HG03095 (cell line): ENCODE results near the gene AGTPBP1.
A peak's percentile ranks its signal among the peaks of the same experiment; 100 is the strongest.
"Not testable (repeated sequence)": the region's sequence is repeated elsewhere in the genome, so short reads cannot be mapped to it uniquely, and the experiment has no call there.

Source experiments
- ATAC-seq: cut with Tn5 transposase; IDR thresholded peaks from one replicate; pipeline ENCODE4 v1.9.1; 2021; ENCODE audit warnings: moderate library complexity; ENCODE audit not compliant: unreplicated experiment

Gene AGTPBP1

GRCh38 chr9:85741875-85742596 lies at the start of gene AGTPBP1:
AGTPBP1 (minus strand) TSS chr9:85741954; CDS start chr9:85712533, 29,421 bp downstream.
- ATAC-seq: peak; percentile 81

- not testable (repeated sequence) for ATAC-seq
Measured at GRCh38 chr9:85786116-85786515, 44.4 kb upstream of the AGTPBP1 start.

GRCh38 chr9:85773844-85774243 lies 32.1 kb upstream of the AGTPBP1 start:
- ATAC-seq: not testable (repeated sequence)

GRCh38 chr9:85761802-85762201 lies 20.0 kb upstream of the AGTPBP1 start:
- ATAC-seq: not testable (repeated sequence)

GRCh38 chr9:85757716-85758115 lies 16.0 kb upstream of the AGTPBP1 start:
- ATAC-seq: not testable (repeated sequence)

- ATAC-seq: not testable (repeated sequence)
Measured at GRCh38 chr9:85756216-85756615, 14.5 kb upstream of the AGTPBP1 start.

GRCh38 chr9:85746309-85746708 lies 4.6 kb upstream of the AGTPBP1 start:
- ATAC-seq: no peak

- ATAC-seq: no peak
Measured at GRCh38 chr9:85745203-85745602, 3.4 kb upstream of the AGTPBP1 start.

GRCh38 chr9:85744480-85744879 lies 2.7 kb upstream of the AGTPBP1 start:
- no peak for ATAC-seq

- no peak for ATAC-seq
Measured at GRCh38 chr9:85743275-85744128, 1.7 kb upstream of the AGTPBP1 start.

GRCh38 chr9:85742597-85742936 lies 813 bp upstream of the AGTPBP1 start:
- no peak for ATAC-seq

GRCh38 chr9:85741095-85741874 lies 469 bp downstream of the AGTPBP1 start:
- peak; percentile 38 for ATAC-seq

GRCh38 chr9:85740787-85741094 lies 1.0 kb downstream of the AGTPBP1 start:
- no peak for ATAC-seq

- no peak for ATAC-seq
Measured at GRCh38 chr9:85738509-85738908, 3.2 kb downstream of the AGTPBP1 start.

GRCh38 chr9:85737671-85738070 lies 4.1 kb downstream of the AGTPBP1 start:
- ATAC-seq: no peak

GRCh38 chr9:85730916-85731630 lies 10.7 kb downstream of the AGTPBP1 start:
- no peak for ATAC-seq

GRCh38 chr9:85729882-85730281 lies 11.9 kb downstream of the AGTPBP1 start:
- no peak for ATAC-seq

- no peak for ATAC-seq
Measured at GRCh38 chr9:85727500-85727899, 14.3 kb downstream of the AGTPBP1 start.

- no peak for ATAC-seq
Measured at GRCh38 chr9:85726737-85727136, 15.0 kb downstream of the AGTPBP1 start.

- no peak for ATAC-seq
Measured at GRCh38 chr9:85723215-85723614, 18.5 kb downstream of the AGTPBP1 start.

GRCh38 chr9:85719411-85719810 lies 22.3 kb downstream of the AGTPBP1 start:
- not testable (repeated sequence) for ATAC-seq
